SK-N-SH treated with all-trans-retinoic acid at 6 μM for 48 hours (cell line): ENCODE data around the gene PSMA5.

ENCODE experiments used
- ATAC-seq: fragments of 200-7000 bp; cut with Tn5 transposase; 3 replicates; pipeline ENCODE4 v1.9.1; 2020; ENCODE audit warnings: mild to moderate bottlenecking, moderate library complexity
- ARNTL ChIP-seq: fragments of 450-650 bp; formaldehyde crosslinking; IDR thresholded peaks from 2 replicates; pipeline ENCODE4 v1.5.0; 2020; ENCODE audit warnings: low read depth, mild to moderate bottlenecking, moderate library complexity, borderline replicate concordance
- CSDC2 ChIP-seq: fragments of 250-450 bp; sonication (Bioruptor Pico); IDR thresholded peaks from 2 replicates; pipeline ENCODE4 v1.5.0; 2020; ENCODE audit warnings: mild to moderate bottlenecking, moderate library complexity
- CSRNP3 ChIP-seq: fragments of 250-450 bp; sonication (Bioruptor Pico); IDR thresholded peaks from 2 replicates; pipeline ENCODE4 v1.5.1; 2021; ENCODE audit warnings: mild to moderate bottlenecking, moderate library complexity
- ESRRG ChIP-seq: fragments of 250-450 bp; sonication (Bioruptor Pico); IDR thresholded peaks from 2 replicates; pipeline ENCODE4 v1.6.1; 2021; ENCODE audit warnings: mild to moderate bottlenecking
- GLIS3 ChIP-seq: fragments of 250-450 bp; sonication (Bioruptor Pico); IDR thresholded peaks from 2 replicates; pipeline ENCODE4 v1.5.0; 2020; ENCODE audit warnings: mild to moderate bottlenecking, moderate library complexity
- ISL1 ChIP-seq: fragments of 250-450 bp; sonication (Bioruptor Pico); IDR thresholded peaks from 2 replicates; pipeline ENCODE4 v2.1.2; 2022; ENCODE audit warnings: mild to moderate bottlenecking, moderate library complexity
- OSR1 ChIP-seq: fragments of 250-450 bp; sonication (Bioruptor Pico); IDR thresholded peaks from 2 replicates; pipeline ENCODE4 v1.8.0; 2022; ENCODE audit warnings: moderate library complexity, mild to moderate bottlenecking, inconsistent platforms
- POU6F1 ChIP-seq: fragments of 250-450 bp; sonication (Bioruptor Pico); IDR thresholded peaks from 2 replicates; pipeline ENCODE4 v1.8.0; 2021; ENCODE audit warnings: low read depth, mild to moderate bottlenecking, moderate library complexity, borderline replicate concordance
- PPARA ChIP-seq: fragments of 250-450 bp; sonication (Bioruptor Pico); IDR thresholded peaks from 2 replicates; pipeline ENCODE4 v1.5.0; 2020; ENCODE audit warnings: mild to moderate bottlenecking, borderline replicate concordance
- RARB ChIP-seq: fragments of 250-450 bp; sonication (Bioruptor Pico); IDR thresholded peaks from 2 replicates; pipeline ENCODE4 v1.8.0; 2021; ENCODE audit warnings: mild to moderate bottlenecking, moderate library complexity
- SNAI2 ChIP-seq: fragments of 250-450 bp; sonication (Bioruptor Pico); IDR thresholded peaks from 2 replicates; pipeline ENCODE4 v1.5.0; 2020; ENCODE audit warnings: mild to moderate bottlenecking, moderate library complexity
- TCF4 ChIP-seq: fragments of 250-450 bp; sonication (Bioruptor Pico); IDR thresholded peaks from 2 replicates; pipeline ENCODE4 v1.8.0; 2021; ENCODE audit warnings: mild to moderate bottlenecking, moderate library complexity, borderline replicate concordance
- TOX ChIP-seq: fragments of 250-450 bp; sonication (Bioruptor Pico); IDR thresholded peaks from 2 replicates; pipeline ENCODE4 v1.8.0; 2021; ENCODE audit warnings: mild to moderate bottlenecking, moderate library complexity, borderline replicate concordance
- TSHZ2 ChIP-seq: fragments of 250-450 bp; sonication (Bioruptor Pico); IDR thresholded peaks from 2 replicates; pipeline ENCODE4 v1.5.0; 2020; ENCODE audit warnings: mild to moderate bottlenecking, moderate library complexity
- ZC3H10 ChIP-seq: fragments of 250-450 bp; sonication (Bioruptor Pico); IDR thresholded peaks from 2 replicates; pipeline ENCODE4 v1.5.1; 2021; ENCODE audit warnings: mild to moderate bottlenecking, moderate library complexity
- ZFP3 ChIP-seq: fragments of 250-450 bp; sonication (Bioruptor Pico); IDR thresholded peaks from 2 replicates; pipeline ENCODE4 v1.5.0; 2020; ENCODE audit warnings: mild to moderate bottlenecking, moderate library complexity
- ZFP30 ChIP-seq: fragments of 450-650 bp; formaldehyde crosslinking; IDR thresholded peaks from 2 replicates; pipeline ENCODE4 v1.5.0; 2022; ENCODE audit warnings: mild to moderate bottlenecking, moderate library complexity
- ZNF565 ChIP-seq: fragments of 450-650 bp; formaldehyde crosslinking; conservative IDR thresholded peaks from 2 replicates; pipeline ENCODE4 v1.5.0; 2020; ENCODE audit warnings: low read depth, mild to moderate bottlenecking, moderate library complexity
- ZNF70 ChIP-seq: fragments of 450-650 bp; formaldehyde crosslinking; IDR thresholded peaks from 2 replicates; pipeline ENCODE4 v1.5.0; 2020; ENCODE audit warnings: mild to moderate bottlenecking, moderate library complexity
- ZNF8 ChIP-seq: fragments of 450-650 bp; formaldehyde crosslinking; IDR thresholded peaks from 2 replicates; pipeline ENCODE4 v1.5.0; 2020; ENCODE audit warnings: mild to moderate bottlenecking, moderate library complexity
- TF ChIP-seq, protein P1 (sequence below): fragments of 250-450 bp; sonication (Bioruptor Pico); IDR thresholded peaks from 2 replicates; pipeline ENCODE4 v1.5.1; 2020; ENCODE audit warnings: low read depth, mild to moderate bottlenecking, moderate library complexity
- TF ChIP-seq, protein P2 (sequence below): fragments of 250-450 bp; sonication (Bioruptor Pico); IDR thresholded peaks from 2 replicates; pipeline ENCODE4 v1.8.0; 2020; ENCODE audit warnings: mild to moderate bottlenecking, moderate library complexity, borderline replicate concordance

PSMA5 gene

DNA sequence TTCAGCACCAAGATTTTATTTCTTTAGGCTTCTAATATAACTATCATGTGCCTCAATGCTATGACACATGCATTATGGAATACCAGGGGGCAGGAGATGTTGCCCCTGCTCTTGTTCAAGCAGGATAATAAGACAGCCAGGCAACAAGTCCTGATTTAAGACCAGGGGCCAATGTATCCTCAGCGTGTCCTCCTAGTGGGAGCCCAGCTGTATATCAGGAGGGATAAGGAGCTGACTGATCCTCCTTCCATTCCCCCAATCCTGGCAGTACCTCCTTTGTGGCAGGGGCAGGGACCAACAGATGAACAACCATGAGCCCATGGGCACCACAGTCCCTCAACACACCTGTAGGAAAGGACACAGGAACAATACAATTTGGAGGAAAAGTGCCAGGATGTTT lies 57.8 kb downstream of the PSMA5 start:
- TF ChIP-seq ZC3H10 (CRISPR knock-in tag), result no peak
- no peak for TF ChIP-seq TSHZ2 (CRISPR knock-in tag)
- no peak for TF ChIP-seq ZNF8 (CRISPR knock-in tag)
- TF ChIP-seq OSR1, result no peak
- TF ChIP-seq, protein P1, sequence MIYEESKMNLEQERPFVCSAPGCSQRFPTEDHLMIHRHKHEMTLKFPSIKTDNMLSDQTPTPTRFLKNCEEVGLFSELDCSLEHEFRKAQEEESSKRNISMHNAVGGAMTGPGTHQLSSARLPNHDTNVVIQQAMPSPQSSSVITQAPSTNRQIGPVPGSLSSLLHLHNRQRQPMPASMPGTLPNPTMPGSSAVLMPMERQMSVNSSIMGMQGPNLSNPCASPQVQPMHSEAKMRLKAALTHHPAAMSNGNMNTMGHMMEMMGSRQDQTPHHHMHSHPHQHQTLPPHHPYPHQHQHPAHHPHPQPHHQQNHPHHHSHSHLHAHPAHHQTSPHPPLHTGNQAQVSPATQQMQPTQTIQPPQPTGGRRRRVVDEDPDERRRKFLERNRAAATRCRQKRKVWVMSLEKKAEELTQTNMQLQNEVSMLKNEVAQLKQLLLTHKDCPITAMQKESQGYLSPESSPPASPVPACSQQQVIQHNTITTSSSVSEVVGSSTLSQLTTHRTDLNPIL (CRISPR knock-in tag), result no peak
- TF ChIP-seq TOX, result no peak
- TF ChIP-seq ZNF565 (CRISPR knock-in tag), result no peak
- TF ChIP-seq, protein P2, sequence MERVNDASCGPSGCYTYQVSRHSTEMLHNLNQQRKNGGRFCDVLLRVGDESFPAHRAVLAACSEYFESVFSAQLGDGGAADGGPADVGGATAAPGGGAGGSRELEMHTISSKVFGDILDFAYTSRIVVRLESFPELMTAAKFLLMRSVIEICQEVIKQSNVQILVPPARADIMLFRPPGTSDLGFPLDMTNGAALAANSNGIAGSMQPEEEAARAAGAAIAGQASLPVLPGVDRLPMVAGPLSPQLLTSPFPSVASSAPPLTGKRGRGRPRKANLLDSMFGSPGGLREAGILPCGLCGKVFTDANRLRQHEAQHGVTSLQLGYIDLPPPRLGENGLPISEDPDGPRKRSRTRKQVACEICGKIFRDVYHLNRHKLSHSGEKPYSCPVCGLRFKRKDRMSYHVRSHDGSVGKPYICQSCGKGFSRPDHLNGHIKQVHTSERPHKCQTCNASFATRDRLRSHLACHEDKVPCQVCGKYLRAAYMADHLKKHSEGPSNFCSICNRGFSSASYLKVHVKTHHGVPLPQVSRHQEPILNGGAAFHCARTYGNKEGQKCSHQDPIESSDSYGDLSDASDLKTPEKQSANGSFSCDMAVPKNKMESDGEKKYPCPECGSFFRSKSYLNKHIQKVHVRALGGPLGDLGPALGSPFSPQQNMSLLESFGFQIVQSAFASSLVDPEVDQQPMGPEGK (CRISPR knock-in tag), result no peak
- no peak for TF ChIP-seq ZFP30 (CRISPR knock-in tag)
- no peak for TF ChIP-seq ZFP3
- TF ChIP-seq CSDC2 (CRISPR knock-in tag), result no peak
- TF ChIP-seq ARNTL (CRISPR knock-in tag), result no peak
- TF ChIP-seq TCF4 (CRISPR knock-in tag), result no peak
- TF ChIP-seq CSRNP3 (CRISPR knock-in tag), result no peak
- no peak for TF ChIP-seq POU6F1
- no peak for TF ChIP-seq ZNF70 (CRISPR knock-in tag)
- no peak for TF ChIP-seq SNAI2 (CRISPR knock-in tag)
- TF ChIP-seq ISL1 (CRISPR knock-in tag), result no peak
- no peak for TF ChIP-seq PPARA (CRISPR knock-in tag)
- no peak for ATAC-seq

GRCh38 chr1:109367626-109368025 lies 58.6 kb downstream of the PSMA5 start:
- no peak for TF ChIP-seq ZNF8 (CRISPR knock-in tag)
- TF ChIP-seq SNAI2 (CRISPR knock-in tag), result no peak
- TF ChIP-seq ZNF565 (CRISPR knock-in tag), result no peak
- TF ChIP-seq CSDC2 (CRISPR knock-in tag), result no peak
- TF ChIP-seq, protein P1 (CRISPR knock-in tag), result no peak
- no peak for TF ChIP-seq TCF4 (CRISPR knock-in tag)
- no peak for TF ChIP-seq CSRNP3 (CRISPR knock-in tag)
- TF ChIP-seq ESRRG (CRISPR knock-in tag), result no peak
- no peak for TF ChIP-seq ZFP3
- TF ChIP-seq GLIS3, result no peak
- no peak for TF ChIP-seq RARB (CRISPR knock-in tag)
- TF ChIP-seq ZC3H10 (CRISPR knock-in tag), result no peak
- TF ChIP-seq PPARA (CRISPR knock-in tag), result no peak
- TF ChIP-seq, protein P2 (CRISPR knock-in tag), result no peak
- no peak for TF ChIP-seq TOX
- no peak for ATAC-seq
